CD4-positive, alpha-beta T cell treated with Interleukin-10 for 1 hour (primary cell): Measurements from ENCODE around the gene EPHB1.
"Not testable (repeated sequence)": the region's sequence is repeated elsewhere in the genome, so short reads cannot be mapped to it uniquely, and the experiment has no call there.

Source experiments
- DNase-seq: peaks from one replicate; pipeline ENCODE4 v3.0.0-alpha.2; 2020

Gene EPHB1

DNA sequence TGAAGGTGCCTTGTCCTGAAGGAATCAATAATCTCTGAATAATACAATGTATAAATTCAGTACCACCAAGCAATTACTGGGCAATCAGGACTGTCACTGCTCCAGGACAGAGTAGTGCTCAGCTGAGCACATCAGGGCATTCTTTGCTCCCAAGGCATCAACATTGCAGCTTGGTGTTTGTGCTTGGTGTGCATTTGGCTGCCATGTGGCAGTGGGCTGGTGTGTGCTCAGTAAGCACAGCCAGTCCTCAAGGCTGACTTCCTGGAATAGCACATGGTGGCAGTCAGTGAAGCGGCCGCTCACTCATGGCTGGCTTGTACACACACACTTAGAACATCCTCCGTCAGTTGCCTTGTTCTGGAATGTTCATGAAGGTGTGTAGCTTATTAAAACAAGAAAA is 217.0 kb downstream of the EPHB1 start:
- DNase-seq = no peak

GRCh38 chr3:135013206-135013605 is 218.1 kb downstream of the EPHB1 start:
- no peak for DNase-seq

- no peak for DNase-seq
Measured at GRCh38 chr3:135014566-135014965, 219.5 kb downstream of the EPHB1 start.

GRCh38 chr3:135017003-135017893 is 222.2 kb downstream of the EPHB1 start:
- DNase-seq = no peak

DNA sequence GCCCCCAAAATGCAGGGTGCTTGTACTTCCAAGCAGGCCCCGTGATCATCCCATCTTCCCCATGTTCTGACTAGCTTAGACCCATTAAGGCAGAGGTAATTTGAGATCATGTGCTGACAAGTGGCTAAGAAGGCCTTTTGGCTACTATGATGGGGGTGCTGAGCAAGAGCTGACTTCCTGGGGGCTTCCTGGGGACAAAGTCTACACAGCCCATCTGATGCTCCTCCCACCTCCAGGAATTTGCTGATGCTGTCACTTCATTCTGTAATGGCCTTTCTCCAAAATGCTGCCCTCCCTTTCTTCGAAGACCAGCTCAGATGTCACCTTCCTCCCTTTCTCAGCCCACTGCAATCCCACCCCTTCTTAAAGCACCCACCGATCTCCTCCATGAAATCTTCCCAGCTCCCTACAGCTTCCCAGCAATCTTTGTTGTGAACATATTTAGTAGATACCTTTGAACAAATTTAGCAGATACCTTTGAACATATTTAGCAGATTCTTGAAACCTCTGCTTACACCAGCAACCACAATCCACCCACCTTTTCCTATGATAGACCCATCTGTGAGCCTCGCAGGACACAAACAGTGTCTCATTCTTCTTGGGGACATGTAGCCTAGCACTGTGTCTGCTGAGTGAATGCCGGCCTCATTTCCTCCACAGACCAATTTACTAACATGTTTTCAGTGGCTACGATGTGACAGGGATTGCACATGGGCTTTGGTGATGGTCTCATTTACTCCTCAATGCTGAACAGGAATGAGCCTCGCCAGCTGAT is 223.3 kb downstream of the EPHB1 start:
- DNase-seq = no peak

- no peak for DNase-seq
Measured at GRCh38 chr3:135020181-135020580, 225.1 kb downstream of the EPHB1 start.

DNA sequence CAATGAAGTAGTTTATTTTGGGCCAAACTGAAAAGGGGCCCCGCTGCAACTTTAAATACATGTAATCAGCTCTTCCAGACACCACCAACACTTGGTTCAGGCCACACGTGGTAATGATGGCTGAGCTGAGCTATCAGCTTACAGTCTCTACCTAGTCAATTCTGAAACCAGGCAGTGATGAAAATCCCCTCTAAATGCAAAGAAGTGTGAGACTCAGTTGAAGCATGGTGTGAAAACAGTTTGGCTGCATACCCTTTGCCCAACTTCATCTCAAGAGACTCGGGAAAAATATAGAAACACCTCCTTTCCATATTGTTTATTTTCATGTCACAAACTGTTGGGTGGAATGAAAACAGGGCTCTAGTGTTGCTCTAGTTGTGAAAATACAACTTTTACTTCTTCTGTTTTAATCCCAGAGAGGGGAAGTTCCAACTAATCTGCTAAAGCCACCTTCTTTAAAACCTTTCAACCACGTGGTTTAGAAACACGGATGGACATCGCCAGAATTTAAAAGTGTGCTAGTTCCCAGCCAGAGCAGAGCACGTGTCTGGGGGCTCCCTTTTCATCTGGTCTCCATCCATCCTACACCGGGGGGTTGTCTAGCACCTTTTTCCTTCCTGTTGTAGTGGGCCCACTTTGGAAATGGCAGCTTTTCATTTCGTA is 229.1 kb downstream of the EPHB1 start:
- no peak for DNase-seq

- DNase-seq = not testable (repeated sequence)
Measured at GRCh38 chr3:135030768-135031615, 235.9 kb downstream of the EPHB1 start.

- no peak for DNase-seq
Measured at GRCh38 chr3:135033737-135034136, 238.7 kb downstream of the EPHB1 start.

DNA sequence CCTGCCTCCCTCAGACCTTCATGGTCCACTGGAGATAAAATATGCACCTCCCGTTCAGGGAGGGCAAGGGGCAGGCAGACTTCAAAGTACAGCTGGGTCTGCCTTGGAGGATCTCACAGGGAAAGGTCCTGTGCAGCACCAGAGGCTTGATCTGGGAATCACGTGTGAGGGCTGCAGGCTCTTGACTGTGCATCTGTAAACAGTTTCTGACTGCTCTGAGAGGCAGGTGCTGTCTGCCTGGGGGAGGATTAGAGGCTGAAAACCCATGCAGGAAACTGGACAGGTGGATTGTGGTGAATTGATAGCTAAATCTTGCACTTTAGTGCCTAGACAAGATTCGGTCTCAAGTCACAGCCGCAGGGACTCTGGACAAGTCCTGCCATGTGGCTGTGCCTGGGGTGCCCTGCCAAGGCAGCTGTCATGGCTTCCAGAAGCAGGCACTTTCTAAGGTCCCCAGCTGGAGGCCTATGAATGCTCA is 239.3 kb downstream of the EPHB1 start:
- no peak for DNase-seq

GRCh38 chr3:135034891-135035440 is 239.9 kb downstream of the EPHB1 start:
- no peak for DNase-seq

GRCh38 chr3:135038186-135038585 is 243.1 kb downstream of the EPHB1 start:
- no peak for DNase-seq

DNA sequence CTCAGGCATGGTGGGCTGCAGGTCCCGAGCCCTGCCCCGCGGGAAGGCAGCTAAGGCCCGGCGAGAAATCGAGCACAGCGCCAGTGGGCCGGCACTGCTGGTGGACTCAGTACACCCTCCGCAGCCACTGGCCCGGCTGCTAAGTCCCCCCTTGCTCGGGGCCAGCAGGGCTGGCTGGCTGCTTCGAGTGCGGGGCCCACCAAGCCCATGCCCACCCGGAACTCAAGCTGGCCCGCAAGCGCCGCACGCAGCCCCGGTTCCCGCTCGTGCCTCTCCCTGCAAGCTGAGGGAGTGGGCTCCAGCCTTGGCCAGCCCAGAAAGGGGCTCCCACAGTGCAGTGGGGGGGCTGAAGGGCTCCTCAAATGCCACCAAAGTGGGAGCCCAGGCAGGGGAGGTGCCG is 244.5 kb downstream of the EPHB1 start:
- DNase-seq = not testable (repeated sequence)

DNA sequence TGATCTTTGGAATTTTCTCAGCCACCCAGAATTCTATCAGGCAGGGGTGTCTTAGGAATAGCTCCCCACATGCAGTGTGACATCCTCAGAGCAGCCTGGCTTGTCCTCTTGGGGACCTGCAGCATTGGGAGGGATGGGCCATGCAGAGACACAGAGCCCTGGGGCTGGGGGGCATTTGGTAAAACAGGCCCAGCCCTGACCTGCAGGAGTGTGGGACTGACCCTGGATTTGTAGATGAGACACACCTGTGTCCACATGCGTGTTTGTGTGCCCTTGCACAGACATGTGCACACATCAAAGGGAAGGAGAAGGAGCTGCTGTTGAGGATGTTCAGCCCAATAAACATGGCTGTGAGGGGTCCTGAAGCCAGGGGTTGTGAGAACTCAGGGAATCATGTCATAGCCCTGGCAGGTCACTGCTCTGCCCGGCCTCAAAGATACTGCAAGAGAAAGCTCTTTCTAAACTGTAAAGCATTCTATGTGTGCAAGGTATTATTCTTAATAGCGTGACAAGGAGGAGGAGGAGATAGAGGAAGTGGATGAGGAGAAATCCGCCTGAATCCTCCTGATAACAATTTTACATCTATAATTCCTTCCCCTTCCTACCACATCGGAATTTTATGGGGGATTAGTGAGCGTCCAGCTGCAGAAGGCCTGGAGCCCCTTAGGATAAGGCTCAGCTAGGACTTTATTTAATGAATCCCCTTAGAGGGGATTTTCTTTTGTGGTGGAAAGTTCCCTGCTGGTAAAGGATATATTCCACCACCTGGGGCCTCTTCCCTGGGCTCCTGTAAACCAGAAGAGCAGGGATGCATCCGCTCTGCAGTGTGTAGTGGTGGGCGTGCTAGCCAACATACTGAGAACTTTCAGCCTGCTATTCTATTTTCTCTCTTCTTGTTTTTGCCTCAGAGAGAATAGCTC is 245.5 kb downstream of the EPHB1 start:
- no peak for DNase-seq

- no peak for DNase-seq
Measured at GRCh38 chr3:135041601-135042000, 246.5 kb downstream of the EPHB1 start.

DNA sequence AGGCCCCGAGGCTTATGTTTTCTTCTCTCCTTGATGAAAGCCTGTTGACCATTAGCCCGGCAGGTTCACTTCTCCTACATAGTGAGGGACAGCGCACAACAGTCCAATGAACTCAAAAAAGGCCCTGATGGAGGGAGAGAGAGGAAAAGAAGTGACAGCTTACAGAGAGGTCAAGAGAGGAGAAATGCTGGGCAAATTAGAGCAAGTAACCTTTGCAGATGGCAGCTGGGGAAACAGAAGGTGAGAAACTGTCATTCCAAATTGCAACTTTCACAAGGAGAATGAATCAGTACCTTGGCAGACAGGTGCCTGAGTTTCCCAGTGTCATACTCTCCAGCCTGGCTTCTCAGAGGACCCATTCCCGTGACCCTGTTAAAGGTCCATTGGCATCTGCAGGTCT is 252.0 kb downstream of the EPHB1 start:
- DNase-seq = no peak

GRCh38 chr3:135050536-135050935 is 255.5 kb downstream of the EPHB1 start:
- DNase-seq = no peak

DNA sequence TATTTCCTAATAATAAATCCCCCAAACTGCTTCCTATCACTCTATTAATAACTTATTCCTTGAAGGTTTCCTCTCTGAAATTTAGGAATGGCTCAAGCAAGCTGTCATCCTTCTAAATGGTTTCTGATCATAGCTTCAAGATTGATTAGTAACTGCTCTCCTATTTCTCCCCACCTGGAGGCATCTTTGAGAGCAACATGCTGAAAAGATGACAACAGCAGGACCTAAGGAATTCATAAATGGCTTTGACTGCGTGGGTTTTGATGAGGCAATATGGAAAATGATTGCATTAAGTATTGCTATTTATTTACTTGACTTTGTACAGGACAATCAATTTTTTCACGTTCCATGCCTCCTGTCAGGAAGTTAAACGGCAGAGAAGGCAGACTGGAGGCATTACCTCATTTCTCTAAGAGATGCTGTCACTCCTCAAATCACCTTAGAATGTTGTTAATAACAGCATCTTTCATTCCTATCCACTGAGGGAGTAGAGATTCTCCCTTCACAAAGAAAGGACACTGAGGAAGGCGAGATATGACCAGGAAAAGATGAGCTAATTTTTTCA is 256.4 kb downstream of the EPHB1 start:
- DNase-seq = no peak

- DNase-seq = no peak
Measured at GRCh38 chr3:135055449-135055848, 260.4 kb downstream of the EPHB1 start.

DNA sequence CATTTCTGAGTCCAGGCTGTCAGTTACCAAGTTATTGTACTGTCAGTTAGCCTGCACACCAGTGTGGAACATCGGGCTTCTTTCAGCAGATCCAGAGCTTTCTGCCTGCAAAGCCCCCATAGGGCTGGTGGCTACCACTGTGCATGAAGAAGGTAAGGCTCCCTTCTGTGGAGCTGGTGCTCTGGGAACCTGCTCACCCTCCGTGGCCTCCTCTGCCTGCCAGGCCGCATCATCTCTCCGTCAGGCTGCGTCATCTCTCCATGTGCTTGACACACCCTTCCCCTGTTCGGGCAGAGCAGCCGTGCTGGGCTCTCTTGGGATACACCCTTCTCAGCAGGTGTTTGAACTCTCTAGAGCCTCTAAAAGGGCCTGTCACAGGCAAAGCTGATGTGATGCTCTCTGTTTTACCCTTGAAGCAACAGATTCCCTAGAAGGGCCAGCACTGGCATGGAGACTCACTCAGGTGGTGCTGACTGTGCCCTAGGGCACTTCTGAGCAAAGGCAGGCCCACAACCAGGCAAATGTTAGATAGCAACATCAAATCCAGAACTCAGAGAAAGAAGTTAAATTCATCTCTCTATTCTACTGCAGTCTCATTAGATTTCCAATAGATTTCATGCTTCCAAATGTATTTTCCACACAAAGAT is 261.1 kb downstream of the EPHB1 start:
- DNase-seq = no peak
